HEK293T (cell line): ENCODE measurements around the gene TRPC1.

Experiments
- BHLHE40 ChIP-seq: fragments of 450-650 bp; IDR thresholded peaks from 2 replicates; pipeline ENCODE4 v1.6.1; 2016; ENCODE audit warnings: mild to moderate bottlenecking, moderate library complexity, borderline replicate concordance
- ELF4 ChIP-seq: fragments of 450-650 bp; IDR thresholded peaks from 2 replicates; pipeline ENCODE4 v1.6.1; 2017; ENCODE audit warnings: antibody characterized with exemption
- FOXA1 ChIP-seq: fragments of 450-650 bp; IDR thresholded peaks from 2 replicates; pipeline ENCODE4 v1.6.1; 2016; ENCODE audit warnings: mild to moderate bottlenecking
- FOXK2 ChIP-seq: fragments of 450-650 bp; IDR thresholded peaks from 2 replicates; pipeline ENCODE4 v1.6.1; 2016; ENCODE audit warnings: mild to moderate bottlenecking
- FOXM1 ChIP-seq: fragments of 450-650 bp; IDR thresholded peaks from 2 replicates; pipeline ENCODE4 v1.6.1; 2017; ENCODE audit warnings: mild to moderate bottlenecking, borderline replicate concordance
- HDGF ChIP-seq: fragments of 450-650 bp; IDR thresholded peaks from 2 replicates; pipeline ENCODE4 v1.6.1; 2017; ENCODE audit warnings: antibody characterized with exemption, borderline replicate concordance
- NFRKB ChIP-seq: fragments of 450-650 bp; IDR thresholded peaks from 2 replicates; pipeline ENCODE4 v1.6.1; 2016; ENCODE audit warnings: mild to moderate bottlenecking, moderate library complexity
- SP1 ChIP-seq: fragments of 450-650 bp; IDR thresholded peaks from 2 replicates; pipeline ENCODE4 v1.6.1; 2017
- SUZ12 ChIP-seq: fragments of 450-650 bp; IDR thresholded peaks from 2 replicates; pipeline ENCODE4 v1.6.1; 2016; ENCODE audit warnings: mild to moderate bottlenecking
- TARDBP ChIP-seq: fragments of 450-650 bp; IDR thresholded peaks from 2 replicates; pipeline ENCODE4 v1.6.1; 2016

DNA sequence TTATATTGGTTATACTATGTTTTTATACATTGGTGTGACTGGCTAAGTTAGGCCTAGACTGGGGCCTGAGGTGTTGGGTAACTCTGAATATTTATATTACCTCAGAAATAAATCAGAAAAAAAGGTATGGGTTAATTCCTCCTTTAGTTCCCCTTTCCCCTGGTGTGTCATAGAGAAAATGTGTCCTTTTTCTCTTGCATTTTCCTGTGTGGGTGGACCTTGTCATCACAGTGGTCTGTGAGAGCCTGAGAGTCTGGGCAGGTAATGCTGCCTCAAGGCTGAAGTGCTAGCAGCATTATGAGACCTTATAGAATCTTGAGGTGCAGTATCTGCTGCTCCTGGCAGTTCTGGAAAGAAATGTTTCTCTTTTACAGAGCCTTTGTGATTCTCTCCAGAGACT, 95.3 kb downstream of the TRPC1 start:
- TF ChIP-seq BHLHE40 (no peak), SP1 (no peak), HDGF (no peak), SUZ12 (no peak), FOXM1 (no peak), ELF4 (no peak), FOXK2 (no peak), NFRKB (no peak), FOXA1 (no peak), TARDBP (no peak)
